Raji (cell line): ENCODE measurements around the gene FOXN4.

Experiments
- POLR2A ChIP-seq: IDR thresholded peaks from 2 replicates; pipeline ENCODE4 v1.6.1; 2011; ENCODE audit warnings: low read depth, low read length, control low read depth; ENCODE audit not compliant: insufficient read depth

The FOXN4 gene

GRCh38 chr12:109329003-109329402 is 19.9 kb upstream of the FOXN4 start:
- TF ChIP-seq POLR2A = no peak

GRCh38 chr12:109310247-109311125 is 1.4 kb upstream of the FOXN4 start:
- TF ChIP-seq POLR2A = no peak

- TF ChIP-seq POLR2A = no peak
Measured at GRCh38 chr12:109309381-109310246, 530 bp upstream of the FOXN4 start.

GRCh38 chr12:109307051-109307450 is 2.0 kb downstream of the FOXN4 start:
- TF ChIP-seq POLR2A = no peak

- no peak for TF ChIP-seq POLR2A
Measured at GRCh38 chr12:109305547-109305946, 3.5 kb downstream of the FOXN4 start.

GRCh38 chr12:109304485-109304884 is 4.6 kb downstream of the FOXN4 start:
- no peak for TF ChIP-seq POLR2A

GRCh38 chr12:109302770-109303169 is 6.3 kb downstream of the FOXN4 start:
- TF ChIP-seq POLR2A = no peak

- no peak for TF ChIP-seq POLR2A
Measured at GRCh38 chr12:109302358-109302757, 6.7 kb downstream of the FOXN4 start.

GRCh38 chr12:109301643-109302168 is 7.4 kb downstream of the FOXN4 start:
- no peak for TF ChIP-seq POLR2A

- TF ChIP-seq POLR2A = no peak
Measured at GRCh38 chr12:109299849-109300248, 9.2 kb downstream of the FOXN4 start.

- no peak for TF ChIP-seq POLR2A
Measured at GRCh38 chr12:109296431-109296830, 12.7 kb downstream of the FOXN4 start.

GRCh38 chr12:109295764-109296425 is 13.2 kb downstream of the FOXN4 start:
- no peak for TF ChIP-seq POLR2A

- TF ChIP-seq POLR2A = no peak
Measured at GRCh38 chr12:109294286-109294796, 14.7 kb downstream of the FOXN4 start.

GRCh38 chr12:109293106-109293505 is 16.0 kb downstream of the FOXN4 start:
- no peak for TF ChIP-seq POLR2A

GRCh38 chr12:109292342-109292711 is 16.8 kb downstream of the FOXN4 start:
- TF ChIP-seq POLR2A = no peak

- TF ChIP-seq POLR2A = no peak
Measured at GRCh38 chr12:109291521-109292341, 17.4 kb downstream of the FOXN4 start.
